ENCODE data around the gene GMEB1. TPM values are rescaled to one million over a fixed set of nuclear protein-coding genes. Genes with fewer than 3 reads are reported as not detected.

Gene GMEB1
- total and polyA plus RNA-seq, 2 experiments from 2014 or later, result 13.3 to 20.2 TPM

DNA sequence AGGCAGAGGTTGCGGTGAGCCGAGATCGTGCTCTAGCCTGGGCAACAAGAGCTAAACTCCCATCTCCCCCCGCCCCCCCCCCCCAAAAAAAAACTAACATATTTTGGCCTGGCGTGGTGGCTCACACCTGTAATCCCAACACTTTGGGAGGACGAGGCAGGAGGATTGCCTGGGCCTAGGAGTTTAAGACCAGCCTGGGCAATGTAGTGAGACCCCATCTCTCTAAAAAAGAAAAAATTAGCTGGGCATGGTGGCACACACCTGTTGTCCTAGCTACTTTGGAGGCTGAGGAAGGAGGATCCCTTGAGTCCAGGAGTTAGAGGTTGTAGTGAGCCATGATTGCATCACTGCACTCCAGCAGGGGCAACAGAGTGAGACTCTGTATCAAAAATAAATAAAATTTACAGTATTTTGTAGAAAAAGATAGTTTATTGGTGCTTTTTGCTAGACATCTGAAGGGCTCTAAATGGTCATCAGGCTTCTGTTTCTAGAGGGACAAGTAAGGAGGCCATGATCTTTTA is 77.1 kb downstream of the GMEB1 start:
- no peak for ATAC-seq
- H3K27me3 ChIP-seq (ENCODE audit: insufficient read depth), result no peaks in the 10 kb centered on the region
- Mint-ChIP-seq H3K27me3 (ENCODE audit: insufficient read depth, low read depth, poor library complexity) (peaks cover 12% of the 10 kb centered on the region), H3K27ac (no peak overlapping the region), H3K4me1 (peaks cover 49% of the 10 kb centered on the region), H3K9me3 (no peaks in the 10 kb centered on the region), H3K4me3 (no peak overlapping the region; the same call in 2 of the 3 replicates), H3K36me3 (ENCODE audit: low read depth) (peaks cover 94% of the 10 kb centered on the region)
- TF ChIP-seq EZH2 (IDR thresholded peaks at IDR 0.05; ENCODE audit: low read depth, unreplicated experiment) (no peak), POLR2AphosphoS5 (IDR thresholded peaks at IDR 0.05; ENCODE audit: low read depth) (no peak), NANOG (IDR thresholded peaks at IDR 0.05; ENCODE audit: borderline replicate concordance) (no peak), JUNB (IDR thresholded peaks at IDR 0.05; ENCODE audit: unreplicated experiment) (no peak), STAT1 (IDR thresholded peaks at IDR 0.05; ENCODE audit: unreplicated experiment) (no peak)
- TF ChIP-seq, protein P1, sequence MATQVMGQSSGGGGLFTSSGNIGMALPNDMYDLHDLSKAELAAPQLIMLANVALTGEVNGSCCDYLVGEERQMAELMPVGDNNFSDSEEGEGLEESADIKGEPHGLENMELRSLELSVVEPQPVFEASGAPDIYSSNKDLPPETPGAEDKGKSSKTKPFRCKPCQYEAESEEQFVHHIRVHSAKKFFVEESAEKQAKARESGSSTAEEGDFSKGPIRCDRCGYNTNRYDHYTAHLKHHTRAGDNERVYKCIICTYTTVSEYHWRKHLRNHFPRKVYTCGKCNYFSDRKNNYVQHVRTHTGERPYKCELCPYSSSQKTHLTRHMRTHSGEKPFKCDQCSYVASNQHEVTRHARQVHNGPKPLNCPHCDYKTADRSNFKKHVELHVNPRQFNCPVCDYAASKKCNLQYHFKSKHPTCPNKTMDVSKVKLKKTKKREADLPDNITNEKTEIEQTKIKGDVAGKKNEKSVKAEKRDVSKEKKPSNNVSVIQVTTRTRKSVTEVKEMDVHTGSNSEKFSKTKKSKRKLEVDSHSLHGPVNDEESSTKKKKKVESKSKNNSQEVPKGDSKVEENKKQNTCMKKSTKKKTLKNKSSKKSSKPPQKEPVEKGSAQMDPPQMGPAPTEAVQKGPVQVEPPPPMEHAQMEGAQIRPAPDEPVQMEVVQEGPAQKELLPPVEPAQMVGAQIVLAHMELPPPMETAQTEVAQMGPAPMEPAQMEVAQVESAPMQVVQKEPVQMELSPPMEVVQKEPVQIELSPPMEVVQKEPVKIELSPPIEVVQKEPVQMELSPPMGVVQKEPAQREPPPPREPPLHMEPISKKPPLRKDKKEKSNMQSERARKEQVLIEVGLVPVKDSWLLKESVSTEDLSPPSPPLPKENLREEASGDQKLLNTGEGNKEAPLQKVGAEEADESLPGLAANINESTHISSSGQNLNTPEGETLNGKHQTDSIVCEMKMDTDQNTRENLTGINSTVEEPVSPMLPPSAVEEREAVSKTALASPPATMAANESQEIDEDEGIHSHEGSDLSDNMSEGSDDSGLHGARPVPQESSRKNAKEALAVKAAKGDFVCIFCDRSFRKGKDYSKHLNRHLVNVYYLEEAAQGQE (IDR thresholded peaks at IDR 0.05; ENCODE audit: unreplicated experiment), result no peak
- TF ChIP-seq, protein P2, sequence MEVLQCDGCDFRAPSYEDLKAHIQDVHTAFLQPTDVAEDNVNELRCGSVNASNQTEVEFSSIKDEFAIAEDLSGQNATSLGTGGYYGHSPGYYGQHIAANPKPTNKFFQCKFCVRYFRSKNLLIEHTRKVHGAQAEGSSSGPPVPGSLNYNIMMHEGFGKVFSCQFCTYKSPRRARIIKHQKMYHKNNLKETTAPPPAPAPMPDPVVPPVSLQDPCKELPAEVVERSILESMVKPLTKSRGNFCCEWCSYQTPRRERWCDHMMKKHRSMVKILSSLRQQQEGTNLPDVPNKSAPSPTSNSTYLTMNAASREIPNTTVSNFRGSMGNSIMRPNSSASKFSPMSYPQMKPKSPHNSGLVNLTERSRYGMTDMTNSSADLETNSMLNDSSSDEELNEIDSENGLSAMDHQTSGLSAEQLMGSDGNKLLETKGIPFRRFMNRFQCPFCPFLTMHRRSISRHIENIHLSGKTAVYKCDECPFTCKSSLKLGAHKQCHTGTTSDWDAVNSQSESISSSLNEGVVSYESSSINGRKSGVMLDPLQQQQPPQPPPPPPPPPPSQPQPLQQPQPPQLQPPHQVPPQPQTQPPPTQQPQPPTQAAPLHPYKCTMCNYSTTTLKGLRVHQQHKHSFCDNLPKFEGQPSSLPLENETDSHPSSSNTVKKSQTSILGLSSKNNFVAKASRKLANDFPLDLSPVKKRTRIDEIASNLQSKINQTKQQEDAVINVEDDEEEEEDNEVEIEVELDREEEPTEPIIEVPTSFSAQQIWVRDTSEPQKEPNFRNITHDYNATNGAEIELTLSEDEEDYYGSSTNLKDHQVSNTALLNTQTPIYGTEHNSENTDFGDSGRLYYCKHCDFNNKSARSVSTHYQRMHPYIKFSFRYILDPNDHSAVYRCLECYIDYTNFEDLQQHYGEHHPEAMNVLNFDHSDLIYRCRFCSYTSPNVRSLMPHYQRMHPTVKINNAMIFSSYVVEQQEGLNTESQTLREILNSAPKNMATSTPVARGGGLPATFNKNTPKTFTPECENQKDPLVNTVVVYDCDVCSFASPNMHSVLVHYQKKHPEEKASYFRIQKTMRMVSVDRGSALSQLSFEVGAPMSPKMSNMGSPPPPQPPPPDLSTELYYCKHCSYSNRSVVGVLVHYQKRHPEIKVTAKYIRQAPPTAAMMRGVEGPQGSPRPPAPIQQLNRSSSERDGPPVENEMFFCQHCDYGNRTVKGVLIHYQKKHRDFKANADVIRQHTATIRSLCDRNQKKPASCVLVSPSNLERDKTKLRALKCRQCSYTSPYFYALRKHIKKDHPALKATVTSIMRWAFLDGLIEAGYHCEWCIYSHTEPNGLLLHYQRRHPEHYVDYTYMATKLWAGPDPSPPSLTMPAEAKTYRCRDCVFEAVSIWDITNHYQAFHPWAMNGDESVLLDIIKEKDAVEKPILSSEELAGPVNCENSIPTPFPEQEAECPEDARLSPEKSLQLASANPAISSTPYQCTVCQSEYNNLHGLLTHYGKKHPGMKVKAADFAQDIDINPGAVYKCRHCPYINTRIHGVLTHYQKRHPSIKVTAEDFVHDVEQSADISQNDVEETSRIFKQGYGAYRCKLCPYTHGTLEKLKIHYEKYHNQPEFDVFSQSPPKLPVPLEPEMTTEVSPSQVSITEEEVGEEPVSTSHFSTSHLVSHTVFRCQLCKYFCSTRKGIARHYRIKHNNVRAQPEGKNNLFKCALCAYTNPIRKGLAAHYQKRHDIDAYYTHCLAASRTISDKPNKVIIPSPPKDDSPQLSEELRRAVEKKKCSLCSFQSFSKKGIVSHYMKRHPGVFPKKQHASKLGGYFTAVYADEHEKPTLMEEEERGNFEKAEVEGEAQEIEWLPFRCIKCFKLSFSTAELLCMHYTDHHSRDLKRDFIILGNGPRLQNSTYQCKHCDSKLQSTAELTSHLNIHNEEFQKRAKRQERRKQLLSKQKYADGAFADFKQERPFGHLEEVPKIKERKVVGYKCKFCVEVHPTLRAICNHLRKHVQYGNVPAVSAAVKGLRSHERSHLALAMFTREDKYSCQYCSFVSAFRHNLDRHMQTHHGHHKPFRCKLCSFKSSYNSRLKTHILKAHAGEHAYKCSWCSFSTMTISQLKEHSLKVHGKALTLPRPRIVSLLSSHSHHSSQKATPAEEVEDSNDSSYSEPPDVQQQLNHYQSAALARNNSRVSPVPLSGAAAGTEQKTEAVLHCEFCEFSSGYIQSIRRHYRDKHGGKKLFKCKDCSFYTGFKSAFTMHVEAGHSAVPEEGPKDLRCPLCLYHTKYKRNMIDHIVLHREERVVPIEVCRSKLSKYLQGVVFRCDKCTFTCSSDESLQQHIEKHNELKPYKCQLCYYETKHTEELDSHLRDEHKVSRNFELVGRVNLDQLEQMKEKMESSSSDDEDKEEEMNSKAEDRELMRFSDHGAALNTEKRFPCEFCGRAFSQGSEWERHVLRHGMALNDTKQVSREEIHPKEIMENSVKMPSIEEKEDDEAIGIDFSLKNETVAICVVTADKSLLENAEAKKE (CRISPR knock-in tag; IDR thresholded peaks at IDR 0.05), result no peak
- peaks cover 55% of the 10 kb centered on the region for H3K36me3 ChIP-seq (ENCODE audit: insufficient read depth)
- H4K20me1 ChIP-seq (replicated peaks; ENCODE audit: insufficient read depth), result peaks cover 90% of the 10 kb centered on the region
- peak overlapping the region; percentile 31 for H3K4me3 ChIP-seq
- no peak for DNase-seq (ENCODE audit: low spot score)
- H3K27ac ChIP-seq (ENCODE audit: low read depth), result peak overlapping the region; percentile 57; the same call in 1 of the 2 replicates
- H3K9me2 ChIP-seq (ENCODE audit: insufficient read depth), result no peaks in the 10 kb centered on the region
- peaks cover 100% of the 10 kb centered on the region for H3K79me2 ChIP-seq (replicated peaks; ENCODE audit: insufficient read depth)
- peak overlapping the region; percentile 55 for H3K4me2 ChIP-seq
- peaks cover 35% of the 10 kb centered on the region for H3F3A ChIP-seq (replicated peaks; ENCODE audit: low read depth)
- H2AFZ ChIP-seq, result no peak overlapping the region
- peaks cover 56% of the 10 kb centered on the region for H3K4me1 ChIP-seq (ENCODE audit: insufficient read depth)

All from GM23338 (cell line).